K562 (cell line): ENCODE measurements around the gene F2. TPM values are rescaled to one million over a fixed set of nuclear protein-coding genes. Genes with fewer than 3 reads are reported as not detected.
A peak's percentile ranks its signal among the peaks of the same experiment; 100 is the strongest.

ENCODE experiments used
- ATAC-seq: fragments of 200-7000 bp; cut with Tn5 transposase; 3 replicates; pipeline ENCODE4 v1.9.1; 2020; ENCODE audit warnings: moderate library complexity
- BruUV-seq: library from RNA; stranded (reverse); fragments of 400-500 nt; replicated peaks from 2 replicates; lab custom pipeline; 2021; lab: Mats Ljungman, UMichigan
- CTCF ChIA-PET: fragments of 300-600 bp; formaldehyde crosslinking; extraction: SDS; loops from one replicate; lab custom pipeline; 2021; ENCODE audit warnings: low intra/inter-chr PET ratio; lab: Yijun Ruan, JAX
- POLR2A ChIA-PET: fragments of 300-600, 350-650 bp; sonication (Branson Sonifier 250); formaldehyde crosslinking; extraction: SDS; loops from one replicate; lab custom pipeline; 2021; ENCODE audit warnings: antibody characterized with exemption, inconsistent platforms; lab: Yijun Ruan, JAX
- DNase-seq, 4 experiments: peaks; one replicate each; pipeline versions ENCODE4 v3.0.0 to v3.0.0-alpha.2; 2011 to 2018; ENCODE audit warnings: low spot score in 3 of 4, mixed read lengths in 3 of 4; ENCODE audit errors: extremely low read depth in 1 of 4
- FAIRE-seq: peaks from 2 replicates; lab custom pipeline; 2011; peaks lifted over from hg19 to GRCh38; lab: Jason Lieb, UNC
- H2AFZ ChIP-seq: 2 replicates; pipeline ENCODE4 v1.6.0; 2011; ENCODE audit warnings: low read depth, low read length, control low read depth, inconsistent platforms
- H3K27ac ChIP-seq: fragments of 200-600 bp; 3 replicates; pipeline ENCODE4 v1.8.0; 2011; ENCODE audit warnings: low read depth, mild to moderate bottlenecking, control low read depth, inconsistent platforms, low read length, moderate library complexity, mixed read lengths; ENCODE audit errors: extremely low read depth
- H3K27me3 ChIP-seq, 2 experiments: fragments of 300-600 bp in 1 of 2; 2 replicates in 1 of 2; 3 replicates in 1 of 2; pipeline versions ENCODE4 v1.6.0 to v1.8.0; 2011; ENCODE audit warnings: inconsistent platforms in 2 of 2, low read length in 2 of 2, mild to moderate bottlenecking in 1 of 2, mixed read lengths in 1 of 2, moderate library complexity in 1 of 2; ENCODE audit not compliant: control insufficient read depth in 2 of 2, insufficient read depth in 2 of 2
- H3K36me3 ChIP-seq: fragments of 300-600 bp; 3 replicates; pipeline ENCODE4 v1.8.0; 2011; ENCODE audit warnings: mild to moderate bottlenecking, low read length, inconsistent platforms; ENCODE audit not compliant: control insufficient read depth, insufficient read depth
- H3K4me1 ChIP-seq, 2 experiments: fragments of 200-600 bp in 1 of 2; replicated peaks in 1 of 2; 2 replicates in 1 of 2; 3 replicates in 1 of 2; pipeline versions ENCODE4 v1.5.1 to v1.8.0; 2011; ENCODE audit warnings: inconsistent platforms in 2 of 2, low read length in 2 of 2, mild to moderate bottlenecking in 1 of 2, mixed read lengths in 1 of 2, moderate library complexity in 1 of 2; ENCODE audit not compliant: control insufficient read depth in 2 of 2, insufficient read depth in 2 of 2
- H3K4me2 ChIP-seq: 2 replicates; pipeline ENCODE4 v1.6.1; 2011; ENCODE audit warnings: low read length, control low read depth, inconsistent platforms, mixed read lengths; ENCODE audit not compliant: insufficient read depth
- H3K4me3 ChIP-seq: fragments of 200-600 bp; sonication (generic), shearing (Covaris generic); 2 replicates; pipeline ENCODE4 v1.5.1; 2016; ENCODE audit warnings: control low read depth, inconsistent platforms
- H3K79me2 ChIP-seq: fragments of 200-600 bp; 3 replicates; pipeline ENCODE4 v1.8.0; 2011; ENCODE audit warnings: low read length, inconsistent platforms; ENCODE audit not compliant: control insufficient read depth, insufficient read depth
- H3K9ac ChIP-seq, 2 experiments: 2 replicates each; pipeline versions ENCODE4 v1.6.0 to v1.6.1; 2011; ENCODE audit warnings: low read depth in 2 of 2, low read length in 2 of 2, control low read depth in 1 of 2, inconsistent platforms in 1 of 2, mild to moderate bottlenecking in 1 of 2, mixed read lengths in 1 of 2; ENCODE audit not compliant: insufficient read depth in 1 of 2
- H3K9me1 ChIP-seq: one replicate; pipeline ENCODE4 v1.6.0; 2011; ENCODE audit warnings: inconsistent platforms, mild to moderate bottlenecking, low read length, moderate library complexity; ENCODE audit not compliant: control insufficient read depth, insufficient read depth
- H3K9me3 ChIP-seq: replicated peaks from 2 replicates; pipeline ENCODE4 v1.5.1; 2011; ENCODE audit warnings: low read depth, low read length, inconsistent platforms; ENCODE audit not compliant: control insufficient read depth, insufficient read depth
- H4K20me1 ChIP-seq: replicated peaks from 2 replicates; pipeline ENCODE4 v1.6.1; 2011; ENCODE audit warnings: low read length, inconsistent platforms, mixed read lengths; ENCODE audit not compliant: control insufficient read depth, insufficient read depth
- ARHGAP35 ChIP-seq: fragments of 450-650 bp; IDR thresholded peaks from 2 replicates; pipeline ENCODE4 v1.6.1; 2018; ENCODE audit not compliant: partially characterized antibody
- HEY1 ChIP-seq: fragments of 250-450 bp; sonication (Bioruptor Pico); IDR thresholded peaks from 2 replicates; pipeline ENCODE4 v1.5.0; 2020; ENCODE audit warnings: mild to moderate bottlenecking, moderate library complexity, borderline replicate concordance
- IRF2 ChIP-seq: sonication (generic); formaldehyde crosslinking; IDR thresholded peaks from 2 replicates; pipeline ENCODE4 v1.8.1; 2022; ENCODE audit warnings: mild to moderate bottlenecking, missing genetic modification reagents
- KDM4B ChIP-seq, 2 experiments: fragments of 450-650 bp in 1 of 2; sonication (generic) in 1 of 2; IDR thresholded peaks; 2 replicates each; pipeline ENCODE4 v1.6.1; 2016 to 2017; ENCODE audit warnings: borderline replicate concordance in 2 of 2, antibody characterized with exemption in 1 of 2, low read depth in 1 of 2, mild to moderate bottlenecking in 1 of 2
- L3MBTL2 ChIP-seq: fragments of 450-650 bp; IDR thresholded peaks from 2 replicates; pipeline ENCODE4 v1.6.1; 2016; ENCODE audit warnings: mild to moderate bottlenecking, moderate library complexity
- NR4A1 ChIP-seq, 2 experiments: fragments of 250-450 bp in 1 of 2; fragments of 450-650 bp in 1 of 2; sonication (Bioruptor Pico) in 1 of 2; IDR thresholded peaks; 2 replicates each; pipeline versions ENCODE4 v1.4.0 to v1.6.1; 2016 to 2020; ENCODE audit warnings: mild to moderate bottlenecking in 2 of 2, missing compliant biosample characterization in 1 of 2, missing genetic modification characterization in 1 of 2, moderate library complexity in 1 of 2
- PHF20 ChIP-seq: fragments of 450-650 bp; IDR thresholded peaks from 2 replicates; pipeline ENCODE4 v1.6.1; 2018; ENCODE audit not compliant: partially characterized antibody
- PTTG1 ChIP-seq: fragments of 450-650 bp; IDR thresholded peaks from 2 replicates; pipeline ENCODE4 v1.6.1; 2016; ENCODE audit warnings: low read depth, mild to moderate bottlenecking, missing genetic modification characterization, missing compliant biosample characterization
- RBBP5 ChIP-seq: fragments of 200-600 bp; sonication (generic); IDR thresholded peaks from 2 replicates; pipeline ENCODE4 v1.6.1; 2012; ENCODE audit warnings: borderline replicate concordance, mild to moderate bottlenecking, low read length, control low read depth, inconsistent platforms; ENCODE audit not compliant: insufficient read depth, poor library complexity, severe bottlenecking
- SIX5 ChIP-seq, 2 experiments: IDR thresholded peaks; 2 replicates each; pipeline ENCODE4 v1.6.1; 2011; ENCODE audit warnings: low read length in 2 of 2, borderline replicate concordance in 1 of 2, low read depth in 1 of 2, mild to moderate bottlenecking in 1 of 2, moderate library complexity in 1 of 2; ENCODE audit not compliant: insufficient read depth in 1 of 2
- SMC3 ChIP-seq: conservative IDR thresholded peaks from 2 replicates; pipeline ENCODE4 v1.6.1; 2011; ENCODE audit warnings: low read depth, low read length, improper control_type of control experiment; ENCODE audit not compliant: insufficient read depth
- TGIF2 ChIP-seq: sonication (generic); formaldehyde crosslinking; IDR thresholded peaks from 2 replicates; pipeline ENCODE4 v1.8.1; 2022; ENCODE audit warnings: mild to moderate bottlenecking, missing genetic modification reagents, moderate library complexity
- ZNF586 ChIP-seq: fragments of 450-650 bp; formaldehyde crosslinking; conservative IDR thresholded peaks from 2 replicates; pipeline ENCODE4 v1.4.0; 2020; ENCODE audit warnings: mild to moderate bottlenecking, moderate library complexity
- WGBS: fragments of 100-300 bp; shearing (Covaris generic); methylation state at CpG from one replicate; pipeline ENCODE4 v1.1.6; 2016; ENCODE audit warnings: low coverage, mixed read lengths; ENCODE audit not compliant: insufficient coverage; ENCODE audit errors: missing lambda C conversion rate; 5-methylcytosine and 5-hydroxymethylcytosine counted together
- in situ Hi-C: fragments of 300-500 bp; cut with MboI; formaldehyde crosslinking; loops from 4 replicates; pipeline ENCODE4 v1.15.0; 2018; ENCODE audit warnings: inconsistent platforms, mixed read lengths
- intact Hi-C: fragments of 100-400 bp; cut with micrococcal nuclease; formaldehyde crosslinking; loops from 2 replicates; pipeline ENCODE4 v1.14.2; 2022
- polyA plus RNA-seq, 8 experiments: library from polyadenylated mRNA; depleted of rRNA in 4 of 8; stranded (reverse) in 5 of 8; unstranded in 3 of 8; fragments of >200 nt; fragmentation: Nextera tagmentation in 2 of 8; fragmentation: Illumina TruSeq in 1 of 8; extraction: Ambion mirVana in 2 of 8; extraction: Trizol in 1 of 8; gene quantifications; 2 replicates each; pipeline versions ENCODE4 v1.2.1 to v1.2.3, GENCODE V29; 2011 to 2014; ENCODE audit warnings: inconsistent platforms in 1 of 8, missing spikeins in 1 of 8
- total RNA-seq, 7 experiments: library from RNA; depleted of rRNA in 6 of 7; stranded (reverse); fragments of >200 nt in 6 of 7; fragmentation: Illumina TruSeq in 2 of 7; extraction: Trizol in 2 of 7; gene quantifications; 2 replicates each; pipeline versions ENCODE4 v1.2.1 to v1.2.3, GENCODE V29; 2011 to 2021; ENCODE audit warnings: low replicate concordance in 1 of 7
- TF ChIP-seq, protein P1 (sequence below): IDR thresholded peaks from 3 replicates; pipeline ENCODE4 v1.6.1; 2011; ENCODE audit warnings: borderline replicate concordance, mild to moderate bottlenecking; ENCODE audit not compliant: insufficient read length, insufficient read depth
- TF ChIP-seq, protein P2 (sequence below): sonication (generic); formaldehyde crosslinking; IDR thresholded peaks from 2 replicates; pipeline ENCODE4 v1.8.0; 2022; ENCODE audit warnings: missing genetic modification reagents, mild to moderate bottlenecking, borderline replicate concordance

The F2 gene
- total and polyA plus RNA-seq, 9 of the 15 experiments (the other 6 are each of a cell fraction or from before 2014, with no cell fraction given), result 0.16 TPM; not detected in 8

DNA sequence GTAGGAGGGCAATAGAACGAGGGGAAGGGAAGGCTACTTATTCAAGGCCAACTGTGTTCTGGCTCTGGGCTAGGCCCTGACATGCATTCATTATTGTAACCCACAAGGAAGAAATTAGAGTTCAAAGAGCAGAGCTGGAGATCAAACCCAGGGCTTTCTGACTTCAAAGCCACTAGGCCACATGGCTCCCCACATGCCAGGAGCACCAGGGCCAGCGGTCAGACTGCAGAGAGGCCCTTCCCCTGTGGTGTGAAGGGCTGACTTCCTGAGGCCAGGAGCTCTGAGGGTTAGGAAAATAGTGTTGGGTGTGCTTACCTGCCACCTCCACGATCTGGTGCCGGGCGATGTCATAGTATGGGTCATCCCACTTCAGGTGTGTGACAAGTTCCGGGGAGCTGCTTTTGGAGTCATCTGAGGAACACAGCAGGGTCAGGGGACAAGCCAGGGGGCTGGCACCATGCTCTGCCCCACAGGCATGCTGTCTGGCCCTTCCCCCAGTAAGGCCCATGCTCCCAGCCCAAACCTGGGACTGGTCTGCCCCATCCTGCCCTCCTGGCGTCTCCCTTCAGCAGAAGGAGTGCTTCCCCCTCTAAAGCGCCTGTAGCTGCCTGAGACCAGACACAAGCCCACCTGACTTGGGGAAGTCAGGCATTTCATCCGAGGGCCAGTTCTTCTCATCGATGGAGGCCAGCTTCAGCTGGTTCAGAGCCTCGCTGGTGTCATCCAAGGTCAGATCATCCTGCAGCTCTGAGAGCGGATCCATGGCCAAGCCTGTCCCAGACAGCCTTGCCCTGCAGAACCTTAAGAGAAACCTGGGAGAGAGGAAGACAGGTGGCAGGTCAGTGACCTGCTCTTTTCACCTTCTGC, 23.4 kb upstream of the F2 start:
- ChIA-PET CTCF (interaction anchor here (0.7 kb wide), 1 partner anchor 13 kb away, joined by 3 read pairs; no protein-coding TSS in a partner anchor), POLR2A (interaction anchor here (1.2 to 1.5 kb wide), 3 partner anchors 10 to 22 kb away, joined by 3 to 4 read pairs (median 3); no protein-coding TSS in a partner anchor)
- H4K20me1 ChIP-seq, result no peaks in the 10 kb centered on the region
- H3K36me3 ChIP-seq, result peaks cover 28% of the 10 kb centered on the region; the same call in 2 of the 3 replicates
- H3K27me3 ChIP-seq, result no peaks in the 10 kb centered on the region
- H3K4me2 ChIP-seq, result no peak overlapping the region
- H3K27ac ChIP-seq, result no peak overlapping the region
- intact Hi-C loops, result no loop called here
- no peak overlapping the region for H2AFZ ChIP-seq
- in situ Hi-C loops, result no loop called here
- 84% methylated on average over 12 of the region's 12 CpGs for WGBS
- DNase-seq, result no peak
- H3K4me1 ChIP-seq, result peaks cover 24 to 32% of the 10 kb centered on the region in 2 experiments; a peak in 4 of 5 replicates
- no TSS peak for BruUV-seq
- ATAC-seq, result no peak
- no peaks in the 10 kb centered on the region for H3K9me3 ChIP-seq
- H3K9me1 ChIP-seq, result no peaks in the 10 kb centered on the region
- H3K9ac ChIP-seq, result peak overlapping the region in 1 of 2 experiments; percentile 73; a peak in 2 of 4 replicates
- no peak for FAIRE-seq
- H3K4me3 ChIP-seq, result no peak overlapping the region
- H3K79me2 ChIP-seq, result peaks cover 23% of the 10 kb centered on the region
- TF ChIP-seq HEY1 (CRISPR knock-in tag) (no peak), IRF2 (CRISPR knock-in tag) (no peak), L3MBTL2 (no peak), NR4A1 (CRISPR knock-in tag; IDR thresholded peaks at IDR 0.05) (no peak), NR4A1 (tag; IDR thresholded peaks at IDR 0.05) (no peak), TGIF2 (CRISPR knock-in tag) (no peak), SMC3 (no peak), ARHGAP35 (no peak), RBBP5 (no peak), ZNF586 (no peak), KDM4B (IDR thresholded peaks at IDR 0.05; ENCODE audit: borderline replicate concordance in 2 of 2, low read depth in 1 of 2) (no peak), PTTG1 (tag) (no peak), SIX5 (IDR thresholded peaks at IDR 0.05; ENCODE audit: borderline replicate concordance in 1 of 2, insufficient read depth in 1 of 2, low read depth in 1 of 2, low read length in 2 of 2) (no peak), PHF20 (no peak)
- TF ChIP-seq, protein P1, sequence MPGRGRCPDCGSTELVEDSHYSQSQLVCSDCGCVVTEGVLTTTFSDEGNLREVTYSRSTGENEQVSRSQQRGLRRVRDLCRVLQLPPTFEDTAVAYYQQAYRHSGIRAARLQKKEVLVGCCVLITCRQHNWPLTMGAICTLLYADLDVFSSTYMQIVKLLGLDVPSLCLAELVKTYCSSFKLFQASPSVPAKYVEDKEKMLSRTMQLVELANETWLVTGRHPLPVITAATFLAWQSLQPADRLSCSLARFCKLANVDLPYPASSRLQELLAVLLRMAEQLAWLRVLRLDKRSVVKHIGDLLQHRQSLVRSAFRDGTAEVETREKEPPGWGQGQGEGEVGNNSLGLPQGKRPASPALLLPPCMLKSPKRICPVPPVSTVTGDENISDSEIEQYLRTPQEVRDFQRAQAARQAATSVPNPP, result no peak
- TF ChIP-seq, protein P2, sequence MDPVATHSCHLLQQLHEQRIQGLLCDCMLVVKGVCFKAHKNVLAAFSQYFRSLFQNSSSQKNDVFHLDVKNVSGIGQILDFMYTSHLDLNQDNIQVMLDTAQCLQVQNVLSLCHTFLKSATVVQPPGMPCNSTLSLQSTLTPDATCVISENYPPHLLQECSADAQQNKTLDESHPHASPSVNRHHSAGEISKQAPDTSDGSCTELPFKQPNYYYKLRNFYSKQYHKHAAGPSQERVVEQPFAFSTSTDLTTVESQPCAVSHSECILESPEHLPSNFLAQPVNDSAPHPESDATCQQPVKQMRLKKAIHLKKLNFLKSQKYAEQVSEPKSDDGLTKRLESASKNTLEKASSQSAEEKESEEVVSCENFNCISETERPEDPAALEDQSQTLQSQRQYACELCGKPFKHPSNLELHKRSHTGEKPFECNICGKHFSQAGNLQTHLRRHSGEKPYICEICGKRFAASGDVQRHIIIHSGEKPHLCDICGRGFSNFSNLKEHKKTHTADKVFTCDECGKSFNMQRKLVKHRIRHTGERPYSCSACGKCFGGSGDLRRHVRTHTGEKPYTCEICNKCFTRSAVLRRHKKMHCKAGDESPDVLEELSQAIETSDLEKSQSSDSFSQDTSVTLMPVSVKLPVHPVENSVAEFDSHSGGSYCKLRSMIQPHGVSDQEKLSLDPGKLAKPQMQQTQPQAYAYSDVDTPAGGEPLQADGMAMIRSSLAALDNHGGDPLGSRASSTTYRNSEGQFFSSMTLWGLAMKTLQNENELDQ (CRISPR knock-in tag), result no peak
